Testis (tissue), 3 donors: ENCODE data around the gene NCAM1. TPM values are rescaled to one million over a fixed set of nuclear protein-coding genes. Genes with fewer than 3 reads are reported as not detected.

Experiments
- DNase-seq: peaks from one replicate; pipeline ENCODE4 v3.0.0-alpha.2; 2019
- H3K27ac ChIP-seq, 2 donors: fragments of 200-600 bp; sonication (generic); one replicate each; pipeline ENCODE4 v1.5.1; 2019
- H3K27me3 ChIP-seq: fragments of 200-600 bp; sonication (generic); one replicate; pipeline ENCODE4 v1.5.1; 2019
- H3K36me3 ChIP-seq: fragments of 200-600 bp; sonication (generic); one replicate; pipeline ENCODE4 v1.5.1; 2017; ENCODE audit warnings: low read depth; ENCODE audit errors: missing control alignments
- H3K4me1 ChIP-seq: fragments of 200-600 bp; sonication (generic); one replicate; pipeline ENCODE4 v1.5.1; 2019
- H3K4me3 ChIP-seq, 2 donors: fragments of 200-600 bp; sonication (generic); one replicate each; pipeline ENCODE4 v1.5.1; 2017 to 2019
- H3K9me3 ChIP-seq: fragments of 200-600 bp; sonication (generic); one replicate; pipeline ENCODE4 v1.5.1; 2017
- POLR2A ChIP-seq: fragments of 450-650 bp; IDR thresholded peaks from one replicate; pipeline ENCODE4 v1.6.1; 2017; ENCODE audit warnings: antibody characterized with exemption, mild to moderate bottlenecking, moderate library complexity
- WGBS, 2 donors: methylation state at CpG; one replicate each; pipeline ENCODE4 v1.1.5; 2018; 5-methylcytosine and 5-hydroxymethylcytosine counted together
- intact Hi-C: fragments of 100-400 bp; cut with DNase I; formaldehyde crosslinking; loops from one replicate; pipeline ENCODE4 v1.15.1; 2023; ENCODE audit warnings: low total_unique reads
- polyA plus RNA-seq: library from polyadenylated mRNA; stranded (reverse); fragments of 350-450 nt; fragmentation: Illumina TruSeq; extraction: RNeasy Lipid Tissue Mini Kit (QIAGEN cat#74804); gene quantifications from one replicate; pipeline ENCODE4 v1.2.3, GENCODE V29; 2014; ENCODE audit warnings: low read depth, low replicate concordance; ENCODE audit not compliant: insufficient read depth
- total RNA-seq, 2 donors: library from RNA; depleted of rRNA; stranded (reverse); fragments of >200 nt; gene quantifications; one replicate each; pipeline ENCODE4 v1.2.3, GENCODE V29; 2016
- TF ChIP-seq, protein P1 (sequence below), 3 experiments: fragments of 450-650 bp in 2 of 3; fragments of 200-600 bp in 1 of 3; sonication (generic) in 1 of 3; IDR thresholded peaks; one replicate each; pipeline ENCODE4 v1.5.1; 2016 to 2019; ENCODE audit warnings: antibody characterized with exemption in 3 of 3, mild to moderate bottlenecking in 2 of 3, moderate library complexity in 1 of 3

Gene NCAM1
- total and polyA plus RNA-seq, 3 donors from 2014 or later = 12.3 to 33.3 (median 13.8) TPM

DNA sequence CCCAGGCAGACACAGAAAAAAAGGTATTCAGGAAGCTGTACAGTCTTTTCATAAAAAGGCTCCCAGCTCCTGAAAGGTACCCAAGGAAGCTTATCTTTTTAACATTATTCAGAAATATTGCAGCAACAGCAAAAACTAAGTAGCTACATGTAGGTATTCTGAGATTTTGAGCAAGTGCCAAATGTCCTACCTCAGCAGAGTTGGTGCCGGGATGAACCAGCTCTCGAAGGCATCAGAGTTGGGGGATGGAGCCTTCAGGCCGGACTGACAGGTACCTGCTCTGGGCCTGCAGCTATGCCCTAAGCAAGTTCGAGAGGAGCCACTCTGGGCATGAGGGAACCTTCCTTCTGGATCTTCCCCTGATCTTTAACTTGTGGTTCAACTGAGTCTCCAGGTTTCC, 276.0 kb downstream of the NCAM1 start:
- Histone ChIP-seq H3K4me3 (no peak overlapping the region), H3K9me3 (no peaks in the 10 kb centered on the region), H3K27ac (no peak overlapping the region), H3K27me3 (no peaks in the 10 kb centered on the region), H3K36me3 (no peaks in the 10 kb centered on the region), H3K4me1 (no peaks in the 10 kb centered on the region)
- TF ChIP-seq POLR2A = no peak
- TF ChIP-seq, protein P1, sequence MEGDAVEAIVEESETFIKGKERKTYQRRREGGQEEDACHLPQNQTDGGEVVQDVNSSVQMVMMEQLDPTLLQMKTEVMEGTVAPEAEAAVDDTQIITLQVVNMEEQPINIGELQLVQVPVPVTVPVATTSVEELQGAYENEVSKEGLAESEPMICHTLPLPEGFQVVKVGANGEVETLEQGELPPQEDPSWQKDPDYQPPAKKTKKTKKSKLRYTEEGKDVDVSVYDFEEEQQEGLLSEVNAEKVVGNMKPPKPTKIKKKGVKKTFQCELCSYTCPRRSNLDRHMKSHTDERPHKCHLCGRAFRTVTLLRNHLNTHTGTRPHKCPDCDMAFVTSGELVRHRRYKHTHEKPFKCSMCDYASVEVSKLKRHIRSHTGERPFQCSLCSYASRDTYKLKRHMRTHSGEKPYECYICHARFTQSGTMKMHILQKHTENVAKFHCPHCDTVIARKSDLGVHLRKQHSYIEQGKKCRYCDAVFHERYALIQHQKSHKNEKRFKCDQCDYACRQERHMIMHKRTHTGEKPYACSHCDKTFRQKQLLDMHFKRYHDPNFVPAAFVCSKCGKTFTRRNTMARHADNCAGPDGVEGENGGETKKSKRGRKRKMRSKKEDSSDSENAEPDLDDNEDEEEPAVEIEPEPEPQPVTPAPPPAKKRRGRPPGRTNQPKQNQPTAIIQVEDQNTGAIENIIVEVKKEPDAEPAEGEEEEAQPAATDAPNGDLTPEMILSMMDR (IDR thresholded peaks at IDR 0.05) = no peak
- 97 to 98% methylated on average over 4 of the region's 4 CpGs for WGBS, 2 donors
- intact Hi-C loops = no loop called here
- DNase-seq = no peak

DNA sequence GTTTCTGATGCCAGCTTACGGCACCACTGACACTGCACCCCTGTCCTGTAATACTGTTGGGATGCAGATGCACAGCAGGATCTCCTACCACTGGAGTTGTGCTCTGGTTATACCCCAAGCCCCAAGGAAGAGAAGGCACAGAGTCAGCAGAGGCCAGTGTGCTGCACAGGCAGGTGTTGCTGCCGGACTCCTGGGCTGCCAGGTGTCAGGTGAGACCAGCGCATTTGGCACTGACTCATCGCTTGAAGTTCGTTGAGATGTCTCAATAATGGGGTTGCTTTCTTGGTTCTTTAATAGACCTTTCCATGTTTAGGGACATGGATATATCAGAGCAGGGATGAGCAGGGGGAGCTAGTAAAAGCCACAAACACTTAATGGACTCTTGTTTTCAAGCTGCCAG, 277.5 kb downstream of the NCAM1 start:
- H3K27ac ChIP-seq = no peak overlapping the region
- H3K9me3 ChIP-seq = no peaks in the 10 kb centered on the region
- no peak overlapping the region for H3K4me3 ChIP-seq
- intact Hi-C loops = no loop called here
- H3K36me3 ChIP-seq = no peaks in the 10 kb centered on the region
- no peak for TF ChIP-seq POLR2A
- TF ChIP-seq, protein P1 (IDR thresholded peaks at IDR 0.05) = no peak
- H3K27me3 ChIP-seq = no peaks in the 10 kb centered on the region
- 96 to 97% methylated on average over 5 of the region's 5 CpGs for WGBS, 2 donors
- no peak for DNase-seq
- no peaks in the 10 kb centered on the region for H3K4me1 ChIP-seq

DNA sequence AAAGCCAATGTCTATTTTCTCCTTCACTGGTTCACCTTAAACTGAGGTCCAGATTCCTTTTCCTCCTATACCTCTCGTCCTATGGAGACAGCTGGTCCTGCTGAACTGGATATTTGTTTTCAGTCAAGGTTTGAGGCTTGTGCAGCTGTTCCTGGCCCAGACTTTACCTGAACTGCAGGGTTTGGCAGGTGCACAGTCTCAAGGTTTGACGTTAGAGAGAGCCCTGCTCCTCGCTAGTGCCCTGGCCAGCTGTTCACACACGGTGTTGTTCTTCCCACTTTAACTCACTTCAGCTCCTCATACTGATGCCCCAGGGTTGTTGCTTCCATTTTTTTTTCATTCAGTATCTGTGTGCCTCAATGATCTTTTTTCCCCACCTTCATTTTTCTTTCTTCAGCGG, 279.2 kb downstream of the NCAM1 start:
- DNase-seq = no peak
- Histone ChIP-seq H3K4me1 (no peaks in the 10 kb centered on the region), H3K27me3 (no peaks in the 10 kb centered on the region), H3K4me3 (no peak overlapping the region), H3K27ac (no peak overlapping the region), H3K9me3 (no peaks in the 10 kb centered on the region), H3K36me3 (no peaks in the 10 kb centered on the region)
- TF ChIP-seq, protein P1 (IDR thresholded peaks at IDR 0.05) = no peak
- no peak for TF ChIP-seq POLR2A
- intact Hi-C loops = no loop called here
- WGBS, 2 donors = 91 to 92% methylated on average over 5 of the region's 5 CpGs

DNA sequence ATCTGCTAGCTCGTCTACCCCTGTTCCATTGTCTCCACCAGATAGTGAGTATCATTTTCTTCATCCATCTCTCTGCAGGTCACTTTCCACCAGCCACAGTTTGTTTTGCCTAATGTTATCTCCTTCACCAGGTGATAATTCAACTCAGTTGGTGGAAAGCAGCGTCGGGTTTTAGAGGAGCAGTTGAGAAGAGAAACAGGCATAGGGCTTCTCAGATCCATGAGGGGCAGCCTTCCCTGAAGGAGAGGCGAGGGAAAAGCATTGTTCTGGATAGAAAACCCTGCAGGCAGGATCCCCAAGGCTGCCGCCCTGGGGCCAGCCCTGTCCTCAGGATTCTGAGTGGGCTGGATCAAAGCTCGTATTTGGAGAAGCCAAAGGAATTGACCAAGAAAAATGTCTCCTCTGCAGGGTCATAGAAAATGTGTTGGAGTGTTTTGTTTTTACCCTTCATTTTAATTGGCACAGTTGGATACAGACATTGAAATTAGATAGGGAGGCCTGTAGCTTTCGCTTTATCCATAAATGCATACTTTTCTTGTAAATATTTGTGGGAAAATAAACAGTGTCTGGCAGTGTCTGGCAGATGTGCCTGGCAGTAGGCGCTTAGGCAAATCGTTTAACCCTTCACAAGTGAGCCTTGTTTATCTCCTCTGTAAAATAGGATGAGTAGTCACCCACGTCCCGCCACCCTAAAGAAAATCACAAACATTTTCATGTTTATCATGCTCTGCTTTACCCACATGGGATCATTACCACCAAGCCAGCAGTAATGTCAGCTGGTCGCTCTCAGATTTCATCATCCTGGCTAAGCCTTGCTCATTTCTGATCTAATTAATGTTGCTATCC, 279.8 kb downstream of the NCAM1 start:
- no peaks in the 10 kb centered on the region for H3K36me3 ChIP-seq
- H3K27ac ChIP-seq = no peak overlapping the region
- TF ChIP-seq, protein P1 (IDR thresholded peaks at IDR 0.05) = no peak
- TF ChIP-seq POLR2A = no peak
- no peaks in the 10 kb centered on the region for H3K4me1 ChIP-seq
- no peak overlapping the region for H3K4me3 ChIP-seq
- WGBS, 2 donors = 88 to 91% methylated on average over 12 of the region's 12 CpGs
- no peaks in the 10 kb centered on the region for H3K27me3 ChIP-seq
- H3K9me3 ChIP-seq = no peaks in the 10 kb centered on the region
- intact Hi-C loops = no loop called here
- DNase-seq = no peak

DNA sequence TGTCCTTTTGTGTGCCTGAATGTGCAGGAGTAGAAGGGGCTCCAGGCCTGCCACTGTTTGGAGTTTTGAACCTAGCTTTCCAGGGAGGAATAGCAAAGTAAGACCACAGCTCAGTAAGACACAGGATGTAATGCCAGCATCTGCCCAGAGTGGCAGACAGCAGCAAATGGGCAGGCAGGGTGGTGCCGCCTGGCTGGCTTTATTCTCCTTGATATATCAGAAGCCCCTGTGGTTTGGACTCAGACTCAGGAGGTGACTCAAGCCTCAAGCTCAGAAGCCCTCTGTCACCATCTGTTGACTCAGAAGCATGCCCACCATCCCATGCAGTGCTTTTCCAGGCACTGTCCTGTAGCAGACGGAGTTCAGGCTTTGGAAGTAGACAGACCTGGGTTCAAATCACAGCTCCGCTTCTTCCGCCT, 280.4 kb downstream of the NCAM1 start:
- intact Hi-C loops = no loop called here
- no peaks in the 10 kb centered on the region for H3K4me1 ChIP-seq
- no peak for DNase-seq
- no peak overlapping the region for H3K27ac ChIP-seq
- no peaks in the 10 kb centered on the region for H3K36me3 ChIP-seq
- WGBS, 2 donors = 96 to 97% methylated on average over 3 to 4 of the region's 4 CpGs
- no peak for TF ChIP-seq POLR2A
- TF ChIP-seq, protein P1 (IDR thresholded peaks at IDR 0.05) = no peak
- H3K9me3 ChIP-seq = no peaks in the 10 kb centered on the region
- H3K4me3 ChIP-seq = no peak overlapping the region
- no peaks in the 10 kb centered on the region for H3K27me3 ChIP-seq
